ENCODE data around the gene YY1AP1.
"Not testable (repeated sequence)": the region's sequence is repeated elsewhere in the genome, so short reads cannot be mapped to it uniquely, and the experiment has no call there.

YY1AP1 gene

GRCh38 chr1:155695608-155696007 is 7.0 kb upstream of the YY1AP1 start:
- FAIRE-seq, result no peak

GRCh38 chr1:155695072-155695471 is 6.5 kb upstream of the YY1AP1 start:
- no peak for FAIRE-seq

- FAIRE-seq, result no peak
Observed at GRCh38 chr1:155694167-155694566, 5.6 kb upstream of the YY1AP1 start.

- FAIRE-seq, result no peak
Observed at GRCh38 chr1:155691992-155692528, 3.5 kb upstream of the YY1AP1 start.

- FAIRE-seq, result not testable (repeated sequence)
Observed at GRCh38 chr1:155689081-155689607, 570 bp upstream of the YY1AP1 start, which contains the start of gene DAP3. DAP3 (plus strand) TSS chr1:155689091; CDS start chr1:155709780, 20,689 bp downstream.

- not testable (repeated sequence) for FAIRE-seq
Observed at GRCh38 chr1:155687705-155688323, 760 bp downstream of the YY1AP1 start.

GRCh38 chr1:155681776-155682175 is 6.8 kb downstream of the YY1AP1 start:
- FAIRE-seq, result no peak

GRCh38 chr1:155680531-155680930 is 8.0 kb downstream of the YY1AP1 start:
- no peak for FAIRE-seq

- FAIRE-seq, result not testable (repeated sequence)
Observed at GRCh38 chr1:155678992-155679391, 9.6 kb downstream of the YY1AP1 start.

- no peak for FAIRE-seq
Observed at GRCh38 chr1:155678027-155678426, 10.5 kb downstream of the YY1AP1 start.

GRCh38 chr1:155673003-155673402 is 15.6 kb downstream of the YY1AP1 start:
- FAIRE-seq, result no peak

GRCh38 chr1:155671750-155672149 is 16.8 kb downstream of the YY1AP1 start:
- no peak for FAIRE-seq

GRCh38 chr1:155669233-155670162 is 19.1 kb downstream of the YY1AP1 start:
- FAIRE-seq, result no peak

- FAIRE-seq, result not testable (repeated sequence)
Observed at GRCh38 chr1:155661239-155661638, 27.3 kb downstream of the YY1AP1 start.

GRCh38 chr1:155657463-155657862 is 31.1 kb downstream of the YY1AP1 start:
- FAIRE-seq, result no peak

- FAIRE-seq, result no peak
Observed at GRCh38 chr1:155652951-155653350, 35.6 kb downstream of the YY1AP1 start.

- FAIRE-seq, result no peak
Observed at GRCh38 chr1:155651861-155652661, 36.5 kb downstream of the YY1AP1 start.

GRCh38 chr1:155650231-155650757 is 38.3 kb downstream of the YY1AP1 start:
- FAIRE-seq, result no peak

GRCh38 chr1:155649676-155650075 is 38.9 kb downstream of the YY1AP1 start:
- FAIRE-seq, result no peak

- FAIRE-seq, result no peak
Observed at GRCh38 chr1:155648207-155649147, 40.1 kb downstream of the YY1AP1 start.

- no peak for FAIRE-seq
Observed at GRCh38 chr1:155646307-155646706, 42.3 kb downstream of the YY1AP1 start.

All from endometrium (tissue), 2 donors.